NCI-H345 treated with DMSO at 0.1 percent for 48 hours (cell line): Measurements from ENCODE around the gene MVB12B.

Experiments used
- DNase-seq: peaks from one replicate; lab custom pipeline; 2025; ENCODE audit not compliant: unreplicated experiment; lab: John Stamatoyannopoulos, UW

MVB12B gene

DNA sequence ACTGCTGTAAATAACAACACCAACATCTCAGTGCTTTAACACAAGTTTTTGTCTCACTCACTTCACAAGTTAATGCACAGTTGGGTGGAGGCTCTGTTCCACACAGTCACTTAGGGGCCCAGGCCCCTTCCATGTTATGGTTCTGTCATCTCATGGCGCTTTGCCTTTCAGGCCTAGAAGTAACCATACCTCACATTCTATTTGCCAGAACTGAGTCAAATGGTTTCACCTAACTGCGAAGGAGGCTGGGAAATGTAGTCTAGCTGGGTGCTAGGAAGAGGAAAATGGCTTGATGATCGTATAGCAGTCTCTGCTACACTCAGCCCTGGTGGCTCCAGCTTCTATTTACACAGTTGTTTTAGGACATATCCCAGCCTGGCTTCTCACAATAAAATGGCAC, 23.1 kb upstream of the MVB12B start:
- DNase-seq: no peak

DNA sequence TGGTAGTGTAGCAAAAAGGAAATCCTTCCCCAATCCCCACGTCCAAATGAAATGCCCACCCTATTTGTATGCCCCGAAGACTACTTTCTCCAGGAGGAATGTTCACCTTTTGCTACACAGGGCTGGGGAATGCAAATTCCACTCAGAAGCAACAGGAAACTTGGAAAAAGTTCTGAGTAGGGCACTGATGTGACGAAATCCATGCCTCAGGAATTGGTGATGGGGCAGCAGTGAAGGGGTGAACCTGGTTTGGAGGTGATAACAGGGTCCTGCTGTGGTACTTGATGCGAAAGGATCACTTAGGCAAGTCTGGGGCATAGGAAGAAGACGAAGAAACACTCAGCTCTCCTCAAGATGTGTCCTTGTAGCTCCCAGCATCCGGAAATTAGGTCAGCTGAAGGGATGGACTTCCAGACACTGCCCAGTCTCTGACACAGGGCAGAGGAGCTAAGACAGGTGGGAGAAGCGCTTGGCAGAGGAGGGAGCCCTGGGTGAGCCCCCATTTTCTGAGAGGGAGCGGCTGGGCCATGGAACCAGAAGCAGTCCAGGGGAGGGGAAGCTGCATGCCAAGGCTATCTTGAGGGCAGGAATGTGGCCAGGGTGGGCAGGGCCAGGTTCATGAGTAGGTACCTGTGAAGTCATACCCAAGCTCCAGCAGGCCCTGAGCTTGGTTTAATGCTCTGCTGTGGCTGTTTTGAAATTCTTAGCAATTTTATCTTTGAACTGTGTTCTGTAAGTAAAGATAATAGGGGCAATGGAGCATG, 22.2 kb upstream of the MVB12B start:
- DNase-seq: no peak

DNA sequence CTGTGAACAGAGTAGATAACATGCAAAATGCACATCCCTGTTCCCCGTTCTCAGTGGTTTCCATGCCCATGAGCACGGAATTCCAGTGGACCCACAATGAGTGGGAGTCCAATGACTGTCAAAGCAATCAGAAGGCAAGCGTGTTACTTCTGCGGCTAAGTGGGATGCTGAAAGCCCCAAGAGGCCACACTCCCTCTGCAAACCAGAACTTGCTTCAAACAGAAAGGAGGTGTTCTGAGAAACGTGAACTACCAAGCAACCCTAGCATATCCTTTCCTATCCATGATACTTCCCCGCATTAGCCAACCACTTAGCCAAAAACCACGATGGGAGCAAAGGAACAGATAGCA, 21.7 kb upstream of the MVB12B start:
- no peak for DNase-seq

GRCh38 chr9:126306071-126306647, 20.5 kb upstream of the MVB12B start:
- DNase-seq: no peak

GRCh38 chr9:126307322-126308061, 19.1 kb upstream of the MVB12B start:
- no peak for DNase-seq

- DNase-seq: no peak
Observed at GRCh38 chr9:126309427-126310189, 17.0 kb upstream of the MVB12B start.

GRCh38 chr9:126312584-126313551, 13.8 kb upstream of the MVB12B start:
- no peak for DNase-seq

- no peak for DNase-seq
Observed at GRCh38 chr9:126316085-126316655, 10.5 kb upstream of the MVB12B start.

- no peak for DNase-seq
Observed at GRCh38 chr9:126317513-126317912, 9.1 kb upstream of the MVB12B start.

DNA sequence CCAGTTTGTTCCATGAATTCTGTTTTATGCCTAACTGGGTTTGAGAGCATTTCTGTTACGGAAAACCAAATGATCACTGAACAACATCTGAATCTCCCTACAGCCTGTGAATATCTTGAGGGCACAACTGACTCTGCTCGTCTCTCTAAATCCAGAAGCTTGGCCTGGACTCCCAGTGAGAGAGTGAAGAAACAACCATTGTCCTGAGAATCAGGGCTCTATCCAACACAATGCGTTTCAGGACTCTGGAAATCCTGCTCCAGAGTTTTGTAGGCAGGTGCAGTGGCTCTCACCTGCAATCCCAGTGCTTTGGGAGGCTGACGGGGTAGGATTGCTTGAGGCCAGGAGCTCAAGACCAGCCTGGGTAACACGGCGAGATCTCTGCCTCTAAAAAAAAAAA, 7.8 kb upstream of the MVB12B start:
- DNase-seq: no peak

- no peak for DNase-seq
Observed at GRCh38 chr9:126319671-126320070, 7.0 kb upstream of the MVB12B start.

DNA sequence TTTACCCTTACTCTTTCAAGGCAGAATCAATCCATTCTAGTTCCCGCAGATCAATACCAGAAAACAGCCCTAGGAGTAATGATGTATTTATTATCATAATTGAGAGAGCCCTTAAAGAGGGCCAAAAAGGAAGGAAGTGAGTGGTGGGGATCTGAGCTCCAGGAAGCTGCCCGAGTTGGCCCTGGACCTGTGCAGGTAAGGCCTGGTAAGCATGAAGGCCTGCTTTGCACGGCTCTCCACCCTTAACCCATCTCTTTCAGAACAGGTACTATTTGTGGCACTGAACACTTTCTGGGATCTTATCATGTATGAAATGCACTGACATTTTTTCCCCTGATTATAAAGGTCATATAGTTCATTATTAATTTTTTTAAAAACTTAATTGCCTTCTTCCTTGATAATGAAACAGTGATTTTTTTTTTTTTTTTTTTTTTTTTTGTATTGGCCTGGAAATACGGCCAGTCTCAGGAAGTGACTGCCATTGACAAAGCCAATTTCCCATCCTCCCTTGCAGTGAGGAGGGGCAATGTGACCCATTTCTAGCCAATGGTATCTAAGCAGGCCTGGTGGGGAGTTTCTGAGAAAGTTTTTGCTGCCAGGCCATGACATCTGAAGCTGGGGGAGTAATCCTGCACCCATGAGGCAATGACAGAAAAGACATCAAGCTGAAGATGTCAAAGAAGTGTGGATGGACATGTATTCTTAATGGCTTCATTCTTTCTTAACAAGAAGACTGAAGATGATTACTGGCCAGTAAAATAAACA, 6.3 kb upstream of the MVB12B start:
- DNase-seq: no peak

DNA sequence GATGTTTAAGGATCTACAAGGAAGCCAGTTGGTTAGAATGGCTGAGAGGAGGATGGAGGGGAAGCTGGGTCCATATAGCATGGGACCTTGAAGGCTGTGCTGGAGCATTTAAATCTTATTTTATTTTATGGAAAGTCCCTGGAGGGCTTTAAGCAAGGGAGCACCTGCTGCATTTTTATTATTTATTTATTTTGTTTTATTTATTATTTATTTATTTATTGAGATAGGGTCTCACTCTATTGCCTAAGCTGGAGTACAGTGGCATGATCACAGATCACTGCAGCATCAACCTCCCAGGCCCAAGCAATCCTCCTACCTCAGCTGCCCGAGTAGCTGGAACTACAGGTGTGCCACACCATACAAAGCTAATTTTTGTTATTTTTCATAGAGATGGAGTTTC, 4.9 kb upstream of the MVB12B start:
- DNase-seq: no peak

DNA sequence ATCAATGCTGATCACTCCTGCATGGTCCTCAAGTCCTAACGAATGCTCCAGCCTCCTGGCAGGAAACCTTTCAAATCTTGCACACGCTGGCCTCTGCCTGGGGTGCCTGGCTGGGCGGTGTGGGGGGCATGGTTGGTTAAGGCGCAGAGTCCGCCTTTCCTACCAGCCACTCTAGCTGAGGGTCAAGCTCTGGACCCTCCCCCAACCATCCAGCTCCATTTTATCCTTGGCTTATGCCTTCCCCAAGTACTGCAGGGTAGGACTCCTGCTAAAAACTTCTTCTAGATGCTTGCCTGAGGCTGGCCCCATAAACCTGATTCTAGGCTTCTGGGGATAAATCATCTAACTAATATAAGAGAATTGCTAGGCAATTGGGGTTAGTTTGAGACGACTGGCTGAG, 808 bp upstream of the MVB12B start:
- no peak for DNase-seq

DNA sequence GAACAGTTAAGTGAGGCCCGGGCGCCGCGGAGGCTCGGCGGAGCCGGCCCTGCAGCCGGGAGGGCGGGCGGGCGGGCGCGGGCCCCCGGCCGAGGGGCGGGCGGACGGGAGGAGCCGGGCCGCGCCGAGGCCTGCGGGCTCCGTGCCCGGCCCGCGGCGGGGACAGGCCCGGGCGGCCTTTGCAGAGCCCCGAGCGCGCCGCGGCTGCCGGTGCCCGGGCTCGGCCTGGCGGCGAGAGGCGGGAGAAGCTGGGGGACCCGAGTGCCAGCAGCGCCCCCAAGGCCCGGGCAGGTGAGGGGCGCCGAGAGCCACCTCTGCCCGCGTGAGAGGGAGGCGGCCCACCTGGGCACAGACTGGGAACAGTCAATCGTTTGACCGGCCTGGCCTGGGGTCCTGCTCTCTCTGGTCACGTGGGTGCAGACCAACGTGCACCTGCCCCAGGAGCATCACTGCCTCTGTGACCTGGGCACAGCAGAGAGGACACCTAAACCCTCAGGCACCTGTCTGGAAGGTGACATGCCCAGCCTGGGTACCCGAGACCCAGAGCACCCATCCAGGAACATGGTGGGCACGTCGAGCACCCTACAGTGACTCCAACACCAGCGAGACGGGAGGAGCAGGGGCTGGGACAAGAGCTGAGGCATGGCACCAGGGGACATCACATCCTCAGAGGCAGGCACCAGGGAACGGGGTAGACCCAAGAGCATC, 531 bp downstream of the MVB12B start:
- no peak for DNase-seq

DNA sequence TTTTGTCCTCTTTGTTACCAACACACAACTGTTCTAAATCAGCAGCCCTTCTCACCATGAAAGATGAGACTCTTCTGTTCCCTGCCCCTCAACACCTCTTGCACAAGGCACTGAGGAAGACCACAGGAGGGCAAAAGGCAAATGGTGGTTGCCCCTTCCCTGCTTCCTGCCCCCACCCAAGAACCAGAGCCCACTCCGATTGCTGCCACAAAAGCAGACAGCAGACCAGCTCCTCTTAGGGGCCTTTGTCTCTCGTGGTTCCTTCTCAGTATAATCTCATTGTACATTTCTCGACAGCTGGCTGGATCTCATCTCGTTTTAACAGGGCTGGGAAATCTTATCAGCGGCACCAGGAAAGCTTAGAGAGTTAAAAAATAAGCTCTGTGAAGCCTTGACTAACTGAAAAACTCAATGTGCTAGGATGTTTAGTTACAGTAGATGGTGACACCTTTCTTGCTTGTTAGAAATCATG, 1.1 kb downstream of the MVB12B start:
- peak; percentile 25 for DNase-seq

DNA sequence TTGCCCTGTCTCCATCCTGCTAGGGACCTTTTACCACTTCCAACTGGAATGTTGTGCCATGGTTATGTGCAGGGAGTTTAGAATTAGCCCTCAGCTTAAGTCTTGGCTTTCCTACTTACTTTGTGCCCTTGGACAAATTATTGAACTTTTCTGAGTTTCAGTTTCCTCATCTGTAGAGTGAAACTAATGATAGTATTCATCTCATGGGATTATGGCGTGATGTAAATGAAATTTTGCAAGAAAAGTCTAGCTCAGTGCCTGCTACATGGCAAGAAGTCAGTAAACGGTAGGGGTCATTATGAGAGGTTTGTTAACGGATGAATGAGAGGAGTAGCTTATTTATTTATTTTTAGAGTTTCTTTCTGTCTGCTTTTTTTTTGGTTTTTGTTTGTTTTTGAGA, 1.8 kb downstream of the MVB12B start:
- no peak for DNase-seq

DNA sequence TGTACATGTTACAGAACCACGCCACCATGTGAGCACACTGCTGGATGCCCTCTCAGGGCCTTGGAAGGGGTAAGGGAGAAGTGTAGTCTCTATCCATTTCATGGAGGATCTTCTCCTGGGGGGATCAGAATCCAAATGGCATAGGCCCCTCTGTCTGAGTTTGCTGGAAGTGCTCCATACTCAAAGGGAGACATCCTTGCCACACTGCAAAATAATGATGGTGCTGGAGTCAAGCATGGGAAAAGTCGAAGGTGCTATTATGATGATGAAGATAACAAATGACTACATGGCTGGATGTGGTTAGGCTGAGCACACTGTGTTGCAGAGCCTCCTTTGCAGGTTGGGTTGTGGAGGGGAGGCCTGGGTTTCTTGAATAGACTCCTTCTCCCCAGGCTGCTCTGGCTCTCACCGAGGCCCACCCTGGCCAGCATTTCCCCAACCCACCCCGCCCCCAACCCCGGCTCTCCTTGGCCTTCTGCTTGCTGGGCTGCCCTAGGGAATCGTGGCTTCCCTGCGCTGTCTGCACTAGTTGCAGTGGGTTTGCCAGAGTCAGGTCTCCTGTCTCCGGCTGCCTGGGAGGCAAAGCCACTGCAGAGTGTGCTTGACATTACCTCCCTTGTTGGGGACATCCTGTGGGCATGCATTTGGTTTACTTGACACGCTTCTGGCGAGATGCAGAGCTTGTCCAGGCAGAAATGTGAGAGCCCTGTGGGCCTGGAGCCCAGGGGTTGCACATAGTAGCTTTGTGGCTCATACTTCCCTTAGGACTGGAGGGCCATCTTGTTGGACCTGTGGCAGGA, 3.0 kb downstream of the MVB12B start:
- DNase-seq: no peak
